GM12892 (cell line): ENCODE measurements around the gene STRA8.

Source experiments
- DNase-seq: peaks from one replicate; pipeline ENCODE4 v3.0.0; 2011; ENCODE audit not compliant: insufficient read length
- FAIRE-seq: peaks from 2 replicates; lab custom pipeline; 2011; peaks lifted over from hg19 to GRCh38; lab: Jason Lieb, UNC
- POLR2A ChIP-seq: IDR thresholded peaks from 2 replicates; pipeline ENCODE4 v1.6.1; 2011; ENCODE audit warnings: low read depth, low read length, control low read depth
- POLR2AphosphoS5 ChIP-seq: IDR thresholded peaks from 2 replicates; pipeline ENCODE4 v1.6.1; 2011; ENCODE audit warnings: low read depth, low read length, control low read depth
- TAF1 ChIP-seq: IDR thresholded peaks from 2 replicates; pipeline ENCODE4 v1.6.1; 2011; ENCODE audit warnings: low read depth, mild to moderate bottlenecking, control low read depth, low read length, borderline replicate concordance

The STRA8 gene

DNA sequence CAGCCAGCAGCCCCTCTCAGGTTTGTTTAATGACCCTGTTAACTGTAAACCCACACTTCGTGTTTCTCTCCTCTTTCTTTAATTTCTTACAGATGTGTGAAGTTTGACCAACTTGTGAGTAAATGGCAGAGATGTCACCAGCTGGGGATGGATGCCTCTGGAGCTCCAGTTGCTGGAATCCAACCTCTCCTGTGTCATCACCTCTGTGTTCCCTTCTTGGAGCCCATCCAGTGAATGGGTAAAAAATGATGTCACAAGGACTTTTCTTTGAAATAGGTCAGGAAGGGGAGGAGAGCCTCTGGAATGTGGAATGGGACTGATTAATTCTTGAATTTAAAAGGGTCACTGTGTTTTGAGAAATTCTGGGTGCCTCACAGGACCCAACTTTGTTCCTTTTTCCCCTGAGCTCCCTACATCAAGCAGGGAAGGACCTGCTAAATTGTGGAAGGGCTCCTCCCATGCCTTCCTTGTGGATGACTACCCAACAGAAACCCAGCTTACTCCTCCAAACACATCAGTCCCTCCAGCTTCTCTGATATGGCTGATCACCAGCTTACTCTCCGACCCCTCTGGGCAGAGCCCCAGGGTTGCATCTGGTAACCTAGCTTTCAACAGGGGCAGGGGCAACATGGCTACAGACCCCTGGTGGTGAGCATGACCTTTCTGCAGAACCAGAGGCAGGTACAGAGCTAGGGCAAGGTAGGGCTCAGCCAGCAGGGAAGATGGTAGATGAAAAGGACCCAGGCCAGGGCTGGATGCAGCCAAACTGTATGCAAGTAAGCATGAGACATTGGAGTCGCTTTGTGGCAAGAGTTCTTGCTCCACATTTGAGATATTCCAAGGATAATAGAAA lies 67.5 kb downstream of the STRA8 start:
- no peak for TF ChIP-seq POLR2AphosphoS5
- no peak for TF ChIP-seq TAF1
- TF ChIP-seq POLR2A: no peak
- DNase-seq (no peak), FAIRE-seq (no peak)
